GM19023 (cell line): ENCODE results near the gene SPAG9.

Experiments
- ATAC-seq: cut with Tn5 transposase; IDR thresholded peaks from one replicate; pipeline ENCODE4 v1.9.1; 2021; ENCODE audit warnings: mild to moderate bottlenecking, moderate library complexity; ENCODE audit not compliant: unreplicated experiment

SPAG9 gene

DNA sequence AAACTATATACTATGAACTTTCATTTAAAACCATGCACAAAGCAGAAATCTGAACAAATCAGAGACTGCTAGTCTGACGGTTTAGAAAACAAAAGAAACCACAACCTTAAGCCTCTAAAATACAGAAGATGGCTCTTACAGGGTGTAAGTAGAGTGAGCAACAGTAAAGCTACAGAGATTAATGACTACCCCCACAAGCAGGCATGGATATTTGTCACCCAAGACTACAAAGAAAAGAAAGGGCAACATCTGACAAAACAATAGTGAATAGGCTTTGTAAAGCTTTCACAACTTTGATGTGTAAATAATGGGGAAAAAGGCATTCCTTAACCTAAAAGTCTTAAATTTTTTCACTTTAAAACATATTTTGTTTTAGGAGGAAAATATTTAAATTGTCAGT lies 75.0 kb downstream of the SPAG9 start:
- no peak for ATAC-seq

DNA sequence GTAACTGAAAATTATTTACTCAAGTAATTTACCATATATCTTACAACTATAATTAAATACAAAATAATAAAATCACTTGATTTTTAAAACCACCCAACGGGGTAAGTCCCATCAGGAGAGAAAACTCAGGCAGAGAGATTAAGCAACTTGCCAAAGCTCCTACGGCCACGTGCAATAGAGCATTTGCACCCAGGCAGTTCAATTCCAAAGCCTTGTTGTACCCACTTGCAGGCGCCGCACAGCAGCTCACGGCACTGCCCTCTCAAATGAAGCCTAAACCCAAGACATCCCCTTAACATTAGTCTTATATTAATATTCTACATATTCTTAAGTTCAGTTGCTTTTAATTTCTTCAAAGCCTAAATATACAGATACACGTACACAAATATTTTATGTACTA lies 75.7 kb downstream of the SPAG9 start:
- no peak for ATAC-seq

DNA sequence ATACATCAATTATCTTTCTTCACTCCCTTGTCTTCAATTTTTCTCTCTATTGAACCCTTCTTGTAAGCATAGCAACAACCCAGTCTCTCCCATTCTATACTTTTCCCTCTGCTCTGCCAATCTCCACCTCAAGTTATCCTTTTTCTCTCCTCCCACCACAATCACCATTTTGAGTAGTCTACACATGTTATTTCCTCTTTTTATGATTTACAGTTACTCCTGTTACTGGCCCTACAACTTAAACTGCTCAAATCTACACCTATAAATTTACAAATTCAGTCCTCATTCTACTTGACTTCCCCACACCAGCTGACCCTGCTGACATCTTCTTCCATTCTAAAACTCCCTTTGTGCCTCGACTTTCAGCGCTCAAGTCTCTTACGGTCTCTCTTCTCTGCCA lies 84.6 kb downstream of the SPAG9 start:
- no peak for ATAC-seq

DNA sequence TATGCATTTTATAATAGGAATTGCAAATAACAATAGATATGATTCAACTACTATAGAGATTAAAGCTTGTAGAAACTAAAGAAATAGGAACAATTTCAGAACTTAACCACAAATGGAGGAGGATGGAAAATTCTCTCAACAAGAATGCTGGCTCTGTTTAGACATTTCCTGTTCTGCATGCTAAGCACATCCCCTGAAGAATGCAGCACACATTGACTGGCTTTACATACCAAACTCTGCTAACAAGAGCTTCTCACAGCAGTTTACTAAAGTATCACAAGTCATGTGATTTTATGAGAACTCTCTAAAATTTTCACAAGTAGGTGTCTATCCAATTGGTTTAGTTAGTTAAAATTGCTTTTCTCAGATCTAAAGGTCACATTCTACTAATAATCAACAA lies 85.2 kb downstream of the SPAG9 start:
- no peak for ATAC-seq

DNA sequence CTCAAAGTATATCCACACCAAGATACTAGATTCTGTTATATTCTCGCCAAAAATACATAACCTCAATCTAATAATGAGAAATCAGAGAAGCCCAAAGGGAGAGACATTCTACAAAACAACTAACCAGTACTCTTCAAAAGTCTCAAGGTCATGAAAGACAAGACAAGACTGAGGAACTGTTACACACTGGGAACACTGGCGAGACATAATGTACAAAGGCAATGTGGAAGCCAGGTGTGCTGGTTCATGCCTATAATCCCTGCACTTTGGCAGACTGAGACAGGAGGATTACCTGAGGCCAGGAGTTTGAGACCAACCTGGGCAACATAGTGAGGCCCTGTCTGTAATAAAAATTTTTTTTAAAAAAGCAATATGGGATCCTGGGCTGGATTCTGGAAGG lies 85.9 kb downstream of the SPAG9 start:
- ATAC-seq = no peak

DNA sequence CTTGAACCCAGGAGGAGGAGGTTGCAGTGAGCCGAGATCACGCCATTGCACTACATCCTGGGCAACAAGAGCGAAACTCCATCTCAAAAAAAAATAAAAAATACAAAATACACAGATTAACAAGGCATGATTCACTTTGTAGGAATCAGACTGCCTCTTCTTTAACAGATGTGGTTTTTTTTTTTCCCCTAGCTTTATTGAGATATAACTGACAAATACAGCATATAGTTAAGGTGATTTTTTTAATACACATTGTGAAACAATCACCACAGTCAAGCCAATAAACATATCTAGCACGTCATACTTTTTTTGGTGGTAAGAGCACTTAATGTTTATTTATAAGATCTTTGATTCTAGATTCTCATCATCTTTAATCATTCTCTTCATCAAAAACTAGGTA lies 87.8 kb downstream of the SPAG9 start:
- no peak for ATAC-seq

DNA sequence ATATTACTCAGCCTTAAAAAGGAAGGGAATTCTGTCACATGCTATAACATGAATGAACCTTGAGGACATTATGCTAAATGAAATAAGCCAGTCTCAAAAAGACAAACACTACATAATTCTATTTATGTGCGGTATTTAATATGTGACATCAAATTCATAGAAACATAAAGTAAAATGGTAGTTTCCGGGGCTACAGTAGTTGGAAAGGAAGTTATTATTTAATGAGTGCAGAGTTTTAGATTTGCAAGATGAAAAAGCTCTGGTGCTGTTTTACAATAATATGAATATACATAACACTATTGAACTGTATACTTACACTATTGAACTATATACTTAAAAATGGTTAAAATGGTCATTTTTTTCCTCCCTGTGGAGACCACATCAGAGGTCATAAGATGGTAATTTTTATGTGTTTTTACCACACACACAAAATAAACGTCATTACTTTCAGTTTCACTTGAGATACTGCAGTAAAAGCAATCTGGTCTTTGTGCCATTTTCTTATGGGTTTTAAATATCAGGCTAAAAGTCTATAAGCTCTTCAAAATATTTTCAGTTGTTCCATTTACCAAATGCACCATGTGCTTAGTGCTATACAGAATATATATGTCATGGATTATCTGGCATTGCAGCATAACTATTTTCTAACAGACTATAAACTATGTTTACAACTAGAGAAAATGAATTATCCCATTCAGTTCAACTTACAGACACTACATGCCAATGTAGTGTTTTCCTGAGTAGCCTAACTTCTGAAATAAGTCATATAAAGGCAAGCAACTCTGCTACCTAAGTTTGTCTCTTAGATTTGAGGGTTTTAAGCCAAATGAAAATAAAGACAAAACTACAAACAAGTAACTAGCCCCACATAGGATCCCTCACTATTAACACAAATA lies 90.9 kb downstream of the SPAG9 start:
- ATAC-seq = no peak

DNA sequence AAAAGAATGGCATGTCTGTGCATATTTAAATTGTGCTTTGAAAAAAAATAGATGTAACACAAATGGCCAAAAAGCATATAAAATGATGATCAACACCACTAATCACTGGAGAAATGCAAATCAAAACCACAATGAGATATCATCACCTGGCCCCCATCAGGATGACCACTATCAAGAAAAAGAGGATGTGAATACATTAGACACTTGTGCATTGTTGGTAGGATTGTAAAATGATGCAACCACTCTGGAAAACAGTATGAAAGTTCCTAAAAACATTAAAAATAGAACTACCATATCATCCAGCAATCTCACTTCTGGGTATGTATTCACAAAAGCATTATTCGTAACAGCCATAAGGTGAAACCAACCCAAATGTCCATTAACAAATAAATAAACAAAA lies 91.5 kb downstream of the SPAG9 start:
- no peak for ATAC-seq

DNA sequence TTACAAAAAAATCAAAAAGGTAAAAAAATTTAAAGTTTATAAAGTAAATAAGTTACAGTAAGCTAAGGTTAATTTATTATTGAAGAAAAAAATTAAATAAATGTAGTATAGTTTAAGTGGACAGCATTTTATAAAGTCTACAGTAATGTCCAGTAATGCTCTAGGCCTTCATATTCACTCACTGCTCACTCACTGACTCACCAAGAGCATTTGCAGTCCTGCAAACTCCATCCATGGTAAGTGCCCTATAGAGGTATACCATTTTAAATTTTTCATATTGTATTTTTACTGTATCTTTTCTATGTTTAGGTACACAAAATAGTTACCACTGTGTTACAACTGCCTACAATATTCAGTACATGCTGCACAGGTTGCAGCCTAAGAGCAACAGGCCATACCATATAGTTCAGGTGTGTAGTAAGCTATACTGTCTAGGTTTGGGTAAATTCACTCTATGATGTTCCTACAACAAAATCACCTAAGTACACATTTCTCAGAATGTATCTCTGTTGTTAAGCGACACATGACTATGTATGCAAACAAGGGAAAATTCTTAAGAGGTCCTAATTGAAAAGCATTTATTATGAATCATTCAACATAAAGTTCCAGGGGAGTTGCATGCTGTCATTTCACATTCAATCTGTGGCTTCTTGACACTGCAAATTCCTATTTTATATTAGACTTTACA lies 92.3 kb downstream of the SPAG9 start:
- ATAC-seq = no peak

DNA sequence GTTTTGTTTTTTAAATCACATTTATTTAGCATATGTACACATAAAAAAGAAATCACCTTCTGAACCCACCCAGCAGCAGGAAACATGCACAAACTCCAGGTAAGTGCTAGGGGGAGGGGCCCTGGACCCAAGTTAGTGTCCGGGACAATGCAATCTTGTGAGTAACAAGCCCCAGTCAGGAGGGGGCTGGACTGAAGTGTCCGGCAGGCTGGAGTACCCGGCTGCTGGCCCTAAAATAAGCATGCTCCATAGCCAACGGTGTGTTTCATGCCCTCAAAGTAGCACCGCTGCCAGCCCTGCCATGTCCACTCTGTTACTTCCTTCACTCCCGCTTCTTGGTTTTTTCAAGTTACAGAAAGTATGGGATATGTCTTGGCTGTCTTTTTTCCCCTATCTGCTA lies 102.1 kb downstream of the SPAG9 start:
- no peak for ATAC-seq

DNA sequence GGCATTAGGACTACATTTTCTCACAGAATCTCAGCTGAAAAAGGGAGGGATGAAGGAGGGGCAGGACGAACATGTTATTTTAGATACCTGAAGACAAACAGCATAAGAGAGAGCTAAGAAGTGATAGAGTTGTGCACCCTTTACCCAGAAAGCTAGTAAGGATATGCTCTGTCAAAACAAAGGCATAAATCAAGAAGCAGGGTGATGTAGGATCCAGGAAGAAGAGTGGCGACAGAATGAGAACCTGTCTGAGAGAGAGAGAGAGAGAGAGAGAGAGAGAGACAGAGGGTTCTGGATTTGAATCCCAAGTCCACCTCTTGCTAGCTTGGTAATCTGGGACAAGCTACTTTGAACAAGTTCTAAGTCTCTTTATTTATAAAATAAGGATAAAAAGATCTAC lies 103.4 kb downstream of the SPAG9 start:
- ATAC-seq = no peak

DNA sequence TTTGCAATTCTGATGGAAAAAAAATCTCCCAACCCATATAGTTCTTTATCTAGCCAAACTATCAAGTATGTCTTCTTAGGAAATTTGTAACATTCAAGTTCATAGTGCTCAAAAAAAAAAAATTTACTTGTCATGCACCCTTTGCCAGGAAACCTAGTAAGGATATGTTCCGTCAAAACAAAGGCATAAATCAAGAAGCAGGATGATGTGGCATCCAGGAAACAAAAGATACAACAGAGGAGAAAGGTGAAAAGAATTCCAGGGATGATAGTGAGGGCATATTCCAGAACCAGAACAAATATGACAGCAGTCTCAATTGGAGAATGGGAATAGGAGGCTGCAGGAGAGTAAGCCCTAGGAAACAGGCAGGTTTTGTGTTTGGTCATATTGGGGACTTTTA lies 104.6 kb downstream of the SPAG9 start:
- no peak for ATAC-seq

DNA sequence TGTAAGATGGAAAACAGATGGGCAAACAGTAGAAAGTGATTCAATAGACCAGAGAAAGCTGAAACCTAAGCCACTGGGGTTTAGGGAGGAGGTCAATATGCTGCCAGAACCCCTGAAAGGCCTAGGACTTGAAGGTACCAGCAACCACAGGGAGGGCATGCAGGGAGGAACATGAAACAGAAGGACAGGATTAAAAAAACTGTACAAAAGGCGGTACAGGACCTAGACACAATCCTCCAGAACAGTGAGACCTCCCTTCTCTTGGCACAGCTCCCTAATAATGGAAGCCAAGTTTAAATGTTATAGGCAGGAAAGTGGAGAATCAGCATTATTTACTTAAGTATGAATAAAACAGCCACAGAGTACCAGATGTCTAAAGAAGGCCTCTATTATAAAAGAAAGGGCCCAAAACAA lies 105.5 kb downstream of the SPAG9 start:
- no peak for ATAC-seq

DNA sequence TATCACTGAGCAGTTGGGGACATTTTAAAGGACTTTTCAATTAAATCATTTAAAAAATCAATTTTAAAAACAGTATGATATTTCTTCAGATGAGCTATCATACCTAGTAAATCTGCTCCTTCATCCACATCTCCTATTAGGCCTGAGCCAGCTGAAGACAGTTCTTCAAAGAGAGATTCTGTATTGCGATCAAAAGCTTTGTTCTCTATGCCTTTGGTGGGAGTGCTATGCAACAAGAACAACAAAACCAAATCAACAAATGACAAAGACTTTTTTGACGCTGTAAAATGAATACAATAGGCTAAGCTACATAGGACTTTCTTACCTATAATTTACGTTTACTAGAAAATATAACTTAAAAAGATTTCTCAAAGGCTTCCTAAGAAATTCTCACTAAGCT lies 106.5 kb downstream of the SPAG9 start:
- no peak for ATAC-seq

DNA sequence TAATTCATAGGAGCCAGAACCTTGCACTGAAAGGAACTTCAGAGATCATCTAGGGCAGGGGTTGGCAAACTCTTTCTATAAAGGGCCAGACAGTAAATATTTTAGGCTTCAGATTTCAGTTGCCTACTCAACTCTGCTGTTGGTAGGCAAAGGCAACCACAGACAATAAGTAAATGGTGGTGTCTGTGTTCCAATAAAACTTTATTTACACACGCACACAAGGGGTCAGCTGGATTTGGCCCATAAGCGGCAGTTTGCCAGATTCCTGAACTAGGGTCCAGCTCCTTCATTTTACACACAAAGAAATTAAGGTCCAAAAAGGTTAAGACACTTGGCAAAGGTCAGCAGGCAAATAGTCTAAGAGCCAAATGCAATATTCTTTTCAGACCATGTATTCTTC lies 107.3 kb downstream of the SPAG9 start:
- no peak for ATAC-seq

DNA sequence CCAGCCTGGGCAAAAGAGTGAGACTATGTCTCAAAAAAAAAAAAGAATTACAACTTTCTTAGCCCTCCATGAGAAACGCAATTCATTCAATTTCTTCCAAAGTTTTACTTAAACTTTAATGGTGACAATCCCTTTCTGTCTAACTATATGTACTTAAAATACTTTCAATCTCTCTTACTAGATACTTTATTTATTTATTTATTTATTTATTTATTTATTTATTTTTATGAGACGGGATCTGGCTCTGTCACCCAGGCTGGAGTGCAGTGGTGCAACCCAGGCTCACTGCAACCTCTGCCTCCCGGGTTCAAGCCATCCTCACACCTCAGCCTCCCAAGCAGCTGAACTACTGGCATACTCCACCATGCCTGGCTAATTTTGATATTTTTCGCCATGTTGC lies 108.1 kb downstream of the SPAG9 start:
- ATAC-seq = no peak

DNA sequence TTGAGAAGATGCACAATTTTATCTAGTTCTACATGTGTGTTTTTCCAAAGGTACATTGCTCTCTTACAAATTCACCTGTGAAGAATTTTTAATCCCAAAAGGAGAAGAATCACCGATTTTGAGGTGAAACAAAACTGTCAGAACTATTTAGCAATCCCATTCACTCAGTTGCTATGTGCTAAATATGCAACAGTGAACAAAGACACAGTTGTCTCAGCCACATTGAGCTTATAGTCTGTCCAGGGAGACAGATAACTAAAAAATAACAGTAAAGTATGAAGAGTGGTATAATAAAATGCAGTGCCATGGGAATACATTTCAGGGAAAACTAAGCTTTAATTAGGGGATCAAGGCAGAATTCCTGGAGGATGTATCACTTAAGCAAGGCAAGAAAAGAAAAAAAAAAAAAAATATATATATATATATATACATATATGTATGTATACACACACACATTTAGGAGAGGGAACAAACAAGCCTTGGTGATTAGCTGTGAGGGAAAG lies 110.4 kb downstream of the SPAG9 start:
- ATAC-seq = no peak

DNA sequence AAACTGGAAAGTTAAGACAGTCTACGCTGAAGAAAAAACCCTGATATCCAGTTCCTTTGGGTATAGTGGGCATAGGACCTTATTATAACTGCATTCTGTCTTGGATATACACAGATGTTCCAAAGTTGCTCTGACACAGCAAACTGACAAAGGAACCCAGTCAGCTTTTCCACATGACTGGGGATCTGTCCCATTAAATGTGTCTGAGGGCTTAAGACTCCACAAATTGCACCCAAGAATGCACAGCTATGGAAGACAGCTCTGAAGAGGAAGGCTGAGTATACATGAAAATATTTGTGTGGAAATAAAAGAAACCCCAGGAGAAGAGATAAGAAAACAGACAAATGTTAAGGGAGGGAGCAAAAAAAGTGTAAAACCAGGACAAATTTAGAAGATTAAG lies 114.1 kb downstream of the SPAG9 start:
- ATAC-seq = no peak

DNA sequence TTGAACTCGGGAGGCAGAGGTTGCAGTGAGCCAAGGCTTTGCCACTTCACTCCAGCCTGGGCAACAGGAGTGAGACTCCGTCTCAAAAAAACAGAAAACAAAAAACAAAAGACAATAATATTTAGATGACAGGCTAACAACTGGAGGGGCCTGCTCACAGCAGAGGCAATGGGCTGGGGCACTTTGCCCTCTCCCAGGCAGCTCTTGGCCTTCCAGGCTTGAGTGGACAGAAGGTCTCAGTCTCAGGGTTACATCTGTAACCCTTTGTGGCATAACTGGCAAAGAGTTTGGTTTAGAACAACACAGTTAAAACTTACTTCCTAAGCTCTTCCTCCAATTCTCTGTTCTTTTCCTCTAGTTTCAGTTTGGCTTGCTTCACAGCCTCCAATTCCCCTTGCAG lies 114.9 kb downstream of the SPAG9 start:
- ATAC-seq = no peak

DNA sequence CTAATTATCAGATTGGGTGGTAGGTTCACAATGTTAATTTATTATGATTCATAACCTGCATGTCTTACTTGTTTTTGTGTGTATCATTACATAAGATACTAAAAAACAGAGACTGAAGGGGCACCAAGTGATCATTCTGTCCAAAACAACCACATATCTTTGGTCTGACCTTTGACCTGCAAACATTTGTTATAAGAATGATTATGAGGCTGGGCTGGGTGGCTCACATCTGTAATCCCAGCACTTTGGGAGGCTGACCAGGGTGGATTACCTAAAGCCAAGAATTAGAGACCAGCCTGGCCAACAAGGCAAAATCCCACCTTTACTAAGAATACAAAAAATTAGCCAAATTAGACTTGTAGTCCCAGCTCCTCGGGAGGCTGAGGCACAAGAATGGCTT lies 116.4 kb downstream of the SPAG9 start:
- ATAC-seq = no peak

DNA sequence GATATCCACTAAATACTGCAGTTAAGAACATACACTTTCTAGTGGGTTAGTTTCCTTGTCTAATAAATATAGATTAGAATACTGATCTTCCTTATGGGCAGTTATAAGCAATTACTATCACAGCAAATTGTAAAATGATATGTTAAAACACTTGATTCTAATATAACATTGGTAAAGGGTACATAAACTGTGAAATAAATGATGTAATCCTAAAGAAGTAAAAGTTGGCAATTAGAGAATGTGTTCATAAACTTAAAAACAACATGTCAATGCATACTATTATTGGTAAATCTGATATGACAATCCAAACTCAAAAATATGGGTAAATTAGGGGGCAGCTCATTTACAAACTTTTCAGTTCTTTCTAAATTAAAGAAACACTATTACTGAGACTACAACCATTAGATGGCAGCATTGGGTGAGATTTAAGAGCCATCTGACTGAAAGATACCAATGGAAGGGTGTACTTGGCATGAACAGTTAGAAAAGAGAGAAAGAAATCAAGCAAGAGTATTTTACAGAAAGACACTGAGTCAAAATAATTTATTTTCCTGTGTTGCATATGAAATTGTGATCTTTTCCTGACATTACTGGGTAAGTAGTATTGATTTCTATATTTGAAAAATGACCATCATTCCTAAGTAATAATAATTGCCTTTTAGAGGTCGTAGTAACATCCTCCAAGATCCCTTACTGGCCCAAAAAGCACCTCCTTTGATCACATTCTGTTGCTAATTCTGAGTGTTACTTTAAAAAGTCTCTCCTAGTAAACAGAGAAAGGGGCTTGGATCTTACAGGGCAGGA lies 119.6 kb downstream of the SPAG9 start:
- no peak for ATAC-seq
